GM19463 (cell line): ENCODE measurements around the gene USP17L26.
"Not testable (repeated sequence)": the region's sequence is repeated elsewhere in the genome, so short reads cannot be mapped to it uniquely, and the experiment has no call there.

Source experiments
- ATAC-seq: cut with Tn5 transposase; IDR thresholded peaks from one replicate; pipeline ENCODE4 v1.9.1; 2021; ENCODE audit warnings: mild to moderate bottlenecking, moderate library complexity; ENCODE audit not compliant: unreplicated experiment

USP17L26 gene, protein sequence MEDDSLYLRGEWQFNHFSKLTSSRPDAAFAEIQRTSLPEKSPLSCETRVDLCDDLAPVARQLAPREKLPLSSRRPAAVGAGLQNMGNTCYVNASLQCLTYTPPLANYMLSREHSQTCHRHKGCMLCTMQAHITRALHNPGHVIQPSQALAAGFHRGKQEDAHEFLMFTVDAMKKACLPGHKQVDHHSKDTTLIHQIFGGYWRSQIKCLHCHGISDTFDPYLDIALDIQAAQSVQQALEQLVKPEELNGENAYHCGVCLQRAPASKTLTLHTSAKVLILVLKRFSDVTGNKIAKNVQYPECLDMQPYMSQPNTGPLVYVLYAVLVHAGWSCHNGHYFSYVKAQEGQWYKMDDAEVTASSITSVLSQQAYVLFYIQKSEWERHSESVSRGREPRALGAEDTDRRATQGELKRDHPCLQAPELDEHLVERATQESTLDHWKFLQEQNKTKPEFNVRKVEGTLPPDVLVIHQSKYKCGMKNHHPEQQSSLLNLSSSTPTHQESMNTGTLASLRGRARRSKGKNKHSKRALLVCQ

GRCh38 chr4:9334358-9334757 lies at the start of gene USP17L26:
Gene USP17L26 (plus strand): TSS chr4:9334658. CDS start chr4:9334658, 0 bp downstream.
- not testable (repeated sequence) for ATAC-seq

GRCh38 chr4:9324191-9324590 lies 10.3 kb upstream of the USP17L26 start:
- not testable (repeated sequence) for ATAC-seq

DNA sequence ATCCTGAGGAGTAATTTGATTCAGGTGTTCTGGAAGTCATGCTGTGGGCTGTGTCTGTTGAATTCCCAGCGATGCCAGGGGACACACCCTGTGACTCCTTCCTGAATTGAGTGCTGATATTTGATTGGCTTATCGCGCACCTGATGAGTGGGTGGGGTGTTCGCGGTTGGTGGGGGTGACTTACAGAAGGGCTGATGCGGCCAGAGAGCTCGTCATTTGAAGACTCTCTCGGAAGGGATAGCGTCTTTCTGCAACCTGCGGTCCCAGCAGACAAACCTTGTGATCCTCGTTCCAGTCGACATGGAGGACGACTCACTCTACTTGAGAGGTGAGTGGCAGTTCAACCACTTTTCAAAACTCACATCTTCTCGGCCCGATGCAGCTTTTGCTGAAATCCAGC lies 9.6 kb upstream of the USP17L26 start, which contains the start of gene USP17L24:
TSS of gene USP17L24 (plus strand) at position 301 of the 400 bp plus-strand sequence. CDS start at position 301, 0 bp downstream.
- ATAC-seq = not testable (repeated sequence)

DNA sequence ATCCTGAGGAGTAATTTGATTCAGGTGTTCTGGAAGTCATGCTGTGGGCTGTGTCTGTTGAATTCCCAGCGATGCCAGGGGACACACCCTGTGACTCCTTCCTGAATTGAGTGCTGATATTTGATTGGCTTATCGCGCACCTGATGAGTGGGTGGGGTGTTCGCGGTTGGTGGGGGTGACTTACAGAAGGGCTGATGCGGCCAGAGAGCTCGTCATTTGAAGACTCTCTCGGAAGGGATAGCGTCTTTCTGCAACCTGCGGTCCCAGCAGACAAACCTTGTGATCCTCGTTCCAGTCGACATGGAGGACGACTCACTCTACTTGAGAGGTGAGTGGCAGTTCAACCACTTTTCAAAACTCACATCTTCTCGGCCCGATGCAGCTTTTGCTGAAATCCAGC lies 4.8 kb upstream of the USP17L26 start, which contains the start of gene USP17L25:
TSS of gene USP17L25 (plus strand) at position 301 of the 400 bp plus-strand sequence. CDS start at position 301, 0 bp downstream.
- ATAC-seq = not testable (repeated sequence)

DNA sequence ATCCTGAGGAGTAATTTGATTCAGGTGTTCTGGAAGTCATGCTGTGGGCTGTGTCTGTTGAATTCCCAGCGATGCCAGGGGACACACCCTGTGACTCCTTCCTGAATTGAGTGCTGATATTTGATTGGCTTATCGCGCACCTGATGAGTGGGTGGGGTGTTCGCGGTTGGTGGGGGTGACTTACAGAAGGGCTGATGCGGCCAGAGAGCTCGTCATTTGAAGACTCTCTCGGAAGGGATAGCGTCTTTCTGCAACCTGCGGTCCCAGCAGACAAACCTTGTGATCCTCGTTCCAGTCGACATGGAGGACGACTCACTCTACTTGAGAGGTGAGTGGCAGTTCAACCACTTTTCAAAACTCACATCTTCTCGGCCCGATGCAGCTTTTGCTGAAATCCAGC lies 4.6 kb downstream of the USP17L26 start, which contains the start of gene USP17L5:
TSS of gene USP17L5 (plus strand) at position 301 of the 400 bp plus-strand sequence. CDS start at position 301, 0 bp downstream.
- not testable (repeated sequence) for ATAC-seq

GRCh38 chr4:9343848-9344247 lies 9.4 kb downstream of the USP17L26 start, which contains the start of gene USP17L27:
Gene USP17L27 (plus strand): TSS chr4:9344148. CDS start chr4:9344148, 0 bp downstream.
- ATAC-seq = not testable (repeated sequence)

GRCh38 chr4:9348593-9348992 lies 14.1 kb downstream of the USP17L26 start, which contains the start of gene USP17L28:
Gene USP17L28 (plus strand): TSS chr4:9348893. CDS start chr4:9348893, 0 bp downstream.
- ATAC-seq = not testable (repeated sequence)

DNA sequence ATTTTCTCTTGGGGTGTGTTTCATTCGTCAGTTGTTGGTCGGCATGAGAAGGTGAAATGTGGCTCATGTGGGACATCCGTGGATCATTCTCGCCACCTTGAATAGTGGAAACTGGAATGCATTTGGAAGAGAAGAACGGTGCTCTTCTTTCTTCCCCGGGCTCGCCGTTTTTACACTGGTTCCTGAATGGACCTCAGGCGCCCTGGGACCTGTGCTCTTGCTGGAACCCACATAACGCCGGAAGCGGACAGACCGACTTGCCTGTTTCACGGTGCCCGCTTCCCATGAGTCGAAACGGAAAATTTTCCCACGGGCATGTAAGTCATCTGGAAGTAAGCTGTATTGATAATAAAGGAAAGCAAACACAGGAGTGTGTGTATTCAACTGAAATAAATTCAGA lies 16.4 kb downstream of the USP17L26 start:
- ATAC-seq = not testable (repeated sequence)

DNA sequence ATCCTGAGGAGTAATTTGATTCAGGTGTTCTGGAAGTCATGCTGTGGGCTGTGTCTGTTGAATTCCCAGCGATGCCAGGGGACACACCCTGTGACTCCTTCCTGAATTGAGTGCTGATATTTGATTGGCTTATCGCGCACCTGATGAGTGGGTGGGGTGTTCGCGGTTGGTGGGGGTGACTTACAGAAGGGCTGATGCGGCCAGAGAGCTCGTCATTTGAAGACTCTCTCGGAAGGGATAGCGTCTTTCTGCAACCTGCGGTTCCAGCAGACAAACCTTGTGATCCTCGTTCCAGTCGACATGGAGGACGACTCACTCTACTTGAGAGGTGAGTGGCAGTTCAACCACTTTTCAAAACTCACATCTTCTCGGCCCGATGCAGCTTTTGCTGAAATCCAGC lies 18.9 kb downstream of the USP17L26 start, which contains the start of gene USP17L29:
TSS of gene USP17L29 (plus strand) at position 301 of the 400 bp plus-strand sequence. CDS start at position 301, 0 bp downstream.
- not testable (repeated sequence) for ATAC-seq

DNA sequence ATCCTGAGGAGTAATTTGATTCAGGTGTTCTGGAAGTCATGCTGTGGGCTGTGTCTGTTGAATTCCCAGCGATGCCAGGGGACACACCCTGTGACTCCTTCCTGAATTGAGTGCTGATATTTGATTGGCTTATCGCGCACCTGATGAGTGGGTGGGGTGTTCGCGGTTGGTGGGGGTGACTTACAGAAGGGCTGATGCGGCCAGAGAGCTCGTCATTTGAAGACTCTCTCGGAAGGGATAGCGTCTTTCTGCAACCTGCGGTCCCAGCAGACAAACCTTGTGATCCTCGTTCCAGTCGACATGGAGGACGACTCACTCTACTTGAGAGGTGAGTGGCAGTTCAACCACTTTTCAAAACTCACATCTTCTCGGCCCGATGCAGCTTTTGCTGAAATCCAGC lies 28.4 kb downstream of the USP17L26 start, which contains the start of gene USP17L30:
TSS of gene USP17L30 (plus strand) at position 301 of the 400 bp plus-strand sequence. CDS start at position 301, 0 bp downstream.
- not testable (repeated sequence) for ATAC-seq

DNA sequence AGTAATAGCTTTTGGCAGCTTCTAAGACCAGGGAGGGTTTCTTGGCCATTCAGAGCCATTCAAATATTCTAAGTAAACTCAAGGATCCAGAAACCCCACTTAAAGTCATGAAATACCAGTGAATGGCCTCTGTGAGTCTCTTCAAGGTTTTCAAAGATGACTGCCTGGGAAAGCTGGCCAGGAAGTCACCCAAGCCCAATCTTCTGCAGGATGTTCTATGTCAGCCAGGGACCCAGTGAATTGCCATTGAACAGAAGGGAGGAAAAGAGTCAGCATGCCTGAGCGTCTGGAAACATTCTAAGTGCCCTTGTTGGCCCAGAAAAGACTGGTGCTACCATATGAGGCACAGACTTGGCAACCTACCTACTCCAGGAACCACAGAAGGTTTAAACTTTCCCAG lies 45.4 kb downstream of the USP17L26 start:
- ATAC-seq = not testable (repeated sequence)

DNA sequence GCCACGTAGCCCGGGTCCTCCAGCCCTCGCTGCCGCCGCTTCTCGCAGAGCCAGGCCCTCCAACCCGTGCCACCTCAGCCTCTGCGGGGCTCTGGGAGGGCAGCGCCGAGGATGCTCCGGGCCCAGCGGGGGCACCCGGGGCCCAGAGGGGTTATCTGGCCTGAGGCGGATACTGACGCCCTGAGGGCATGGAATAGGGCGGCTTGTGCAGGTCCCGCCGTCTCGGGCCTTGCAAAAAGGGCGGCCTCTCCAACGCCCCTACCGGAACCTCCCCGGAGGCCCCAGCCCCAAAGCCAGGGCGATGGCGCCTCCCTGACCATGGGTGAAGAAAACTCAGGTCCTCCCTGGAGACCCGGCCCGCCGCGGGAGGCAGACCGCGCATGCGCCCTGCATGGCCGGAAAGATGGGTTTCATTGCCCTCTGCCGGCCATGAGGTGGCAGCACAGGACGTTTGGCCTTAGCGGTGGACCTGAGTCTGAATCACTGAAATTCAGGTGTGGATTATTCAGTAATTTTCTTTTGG lies 46.6 kb downstream of the USP17L26 start:
- ATAC-seq = not testable (repeated sequence)

DNA sequence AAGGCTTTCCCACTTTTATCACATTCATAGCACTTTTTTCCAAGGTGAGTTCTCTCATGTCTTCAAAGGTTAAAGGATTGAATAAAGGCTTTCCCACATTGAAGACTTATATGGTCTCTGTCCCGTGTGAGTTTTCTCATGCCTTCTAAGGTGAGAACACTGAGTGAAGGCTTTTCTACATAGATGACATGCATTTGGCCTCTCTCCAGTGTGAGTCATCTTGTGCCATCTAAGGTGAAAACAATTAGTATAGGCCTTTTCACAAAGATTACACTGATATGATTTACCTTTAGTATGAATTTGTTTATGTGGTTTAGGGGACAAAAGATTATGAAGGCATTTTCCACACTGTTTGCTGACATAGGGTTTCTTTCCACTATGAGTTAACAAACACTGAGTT lies 49.7 kb downstream of the USP17L26 start:
- no peak for ATAC-seq
